ENCODE data around the gene FAM78A. TPM values are rescaled to one million over a fixed set of nuclear protein-coding genes. Genes with fewer than 3 reads are reported as not detected.

FAM78A gene, protein sequence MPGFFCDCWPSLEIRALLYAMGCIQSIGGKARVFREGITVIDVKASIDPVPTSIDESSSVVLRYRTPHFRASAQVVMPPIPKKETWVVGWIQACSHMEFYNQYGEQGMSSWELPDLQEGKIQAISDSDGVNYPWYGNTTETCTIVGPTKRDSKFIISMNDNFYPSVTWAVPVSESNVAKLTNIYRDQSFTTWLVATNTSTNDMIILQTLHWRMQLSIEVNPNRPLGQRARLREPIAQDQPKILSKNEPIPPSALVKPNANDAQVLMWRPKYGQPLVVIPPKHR
- total RNA-seq, result 3.7 and 4.9 TPM in 2 replicates

DNA sequence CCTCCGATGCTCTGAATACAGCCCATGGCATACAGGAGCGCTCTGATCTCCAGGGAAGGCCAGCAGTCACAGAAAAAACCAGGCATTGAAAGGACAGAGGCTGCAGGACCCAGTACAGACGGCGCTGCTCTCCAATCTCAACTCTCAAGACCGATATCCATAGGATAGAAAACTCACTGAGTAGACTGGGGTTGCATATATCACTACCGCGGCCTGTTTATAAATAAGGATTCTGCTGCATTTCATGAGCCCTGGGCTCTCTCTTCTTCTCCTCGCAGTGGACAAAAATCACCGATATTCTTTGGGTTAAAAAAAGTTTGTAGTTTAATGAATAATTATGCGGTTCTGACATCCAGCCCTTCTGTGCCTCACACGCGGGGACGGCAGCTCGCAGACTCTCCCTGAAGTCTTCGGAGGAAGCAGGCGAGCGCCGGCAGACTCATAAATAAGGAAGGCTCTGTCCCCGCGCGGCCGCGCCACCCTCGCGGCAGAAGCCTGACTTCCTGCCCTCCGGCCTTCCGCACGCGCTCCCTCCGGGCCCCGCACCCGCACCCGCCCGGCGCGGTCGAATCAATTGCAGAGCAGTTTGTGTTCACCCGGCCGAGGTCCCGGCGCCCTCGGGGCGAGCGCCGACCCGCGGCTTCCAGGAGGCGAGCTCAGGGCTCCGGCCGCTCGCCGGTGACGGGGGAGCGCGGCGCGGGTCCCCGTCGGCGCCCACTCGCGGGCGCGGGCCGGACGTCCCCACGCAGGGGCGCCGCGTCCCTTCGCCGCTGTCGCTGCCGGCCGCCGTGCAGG lies at the start of gene FAM78A:
Gene FAM78A (minus strand): TSS at position 417 of the 795 bp plus-strand sequence. CDS start 331 bp downstream, at position 86.
- no peak for DNase-seq (ENCODE audit: low read depth, low spot score)

GRCh38 chr9:131324736-131325679 lies 48.7 kb upstream of the FAM78A start:
- no peak for DNase-seq (ENCODE audit: low read depth, low spot score)

GRCh38 chr9:131323629-131324028 lies 47.3 kb upstream of the FAM78A start:
- DNase-seq (ENCODE audit: low read depth, low spot score), result no peak

- no peak for DNase-seq (ENCODE audit: low read depth, low spot score)
These were observed 43.8 kb upstream of the FAM78A start for GRCh38 chr9:131320031-131320685.

DNA sequence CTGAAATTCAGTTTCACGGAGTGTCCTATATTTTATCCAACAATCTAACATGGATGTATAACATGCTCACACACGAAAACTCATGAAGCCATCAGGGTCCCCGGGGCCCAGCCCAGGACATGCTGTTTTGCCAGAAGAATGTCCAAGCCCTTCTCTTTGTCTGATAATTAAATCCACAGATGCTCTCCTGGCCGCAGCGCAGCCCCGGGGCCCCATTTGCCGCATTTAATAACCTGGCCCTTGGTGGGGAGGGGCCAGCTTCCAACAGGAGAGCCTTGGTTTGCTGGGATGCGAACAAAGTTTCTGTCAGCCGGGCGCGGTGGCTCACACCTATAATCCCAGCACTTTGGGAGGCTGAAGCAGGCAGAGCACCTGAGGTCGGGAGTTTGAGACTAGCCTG lies 43.2 kb upstream of the FAM78A start:
- no peak for DNase-seq (ENCODE audit: low read depth, low spot score)

- DNase-seq (ENCODE audit: low read depth, low spot score), result no peak
These were observed 42.1 kb upstream of the FAM78A start for GRCh38 chr9:131318231-131319085.

DNA sequence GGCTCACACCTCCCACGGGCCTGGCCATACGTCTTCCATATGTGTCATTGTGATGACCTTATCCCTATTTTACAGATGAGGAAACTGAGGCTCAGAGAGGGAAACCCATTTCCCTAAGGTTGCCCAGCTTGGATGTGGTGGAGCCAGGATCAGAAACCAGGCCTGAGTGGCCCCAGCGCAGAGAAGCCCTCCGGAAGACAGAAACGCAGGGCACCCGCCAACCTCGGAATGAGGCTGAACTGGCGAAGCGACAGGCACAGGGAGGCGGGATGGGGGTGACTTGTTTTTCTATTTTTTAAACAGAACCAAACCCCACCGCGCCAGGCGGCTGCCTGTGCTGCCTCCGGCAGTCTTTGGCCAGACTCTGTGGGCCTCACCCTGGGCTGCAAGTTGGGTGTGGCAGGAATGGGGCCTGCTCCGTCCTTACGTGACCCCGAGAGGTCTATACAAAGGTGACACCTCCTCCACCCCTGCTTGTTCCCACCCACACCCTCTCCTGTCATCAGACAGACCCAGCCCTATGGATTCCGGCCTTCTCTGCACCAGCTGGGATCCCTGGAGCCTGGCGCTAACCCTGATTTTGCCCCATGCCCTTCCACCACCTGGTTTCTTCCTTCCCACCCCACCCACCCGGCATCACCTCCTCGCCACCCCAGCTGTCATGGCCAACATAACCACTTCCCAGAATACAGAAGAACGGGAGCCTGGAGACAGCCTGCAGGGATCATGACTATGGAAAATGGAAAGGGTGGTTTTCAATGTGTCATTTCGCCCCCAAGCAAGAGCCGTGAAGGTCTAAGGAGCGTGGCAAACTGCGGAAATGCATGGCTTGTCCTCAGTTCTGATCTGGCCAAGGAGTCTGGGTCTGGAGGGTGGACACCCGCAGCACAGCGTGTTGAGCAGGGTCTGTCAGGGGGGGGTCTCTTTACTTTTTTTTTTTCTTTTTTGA lies 36.8 kb upstream of the FAM78A start:
- no peak for DNase-seq (ENCODE audit: low read depth, low spot score)

DNA sequence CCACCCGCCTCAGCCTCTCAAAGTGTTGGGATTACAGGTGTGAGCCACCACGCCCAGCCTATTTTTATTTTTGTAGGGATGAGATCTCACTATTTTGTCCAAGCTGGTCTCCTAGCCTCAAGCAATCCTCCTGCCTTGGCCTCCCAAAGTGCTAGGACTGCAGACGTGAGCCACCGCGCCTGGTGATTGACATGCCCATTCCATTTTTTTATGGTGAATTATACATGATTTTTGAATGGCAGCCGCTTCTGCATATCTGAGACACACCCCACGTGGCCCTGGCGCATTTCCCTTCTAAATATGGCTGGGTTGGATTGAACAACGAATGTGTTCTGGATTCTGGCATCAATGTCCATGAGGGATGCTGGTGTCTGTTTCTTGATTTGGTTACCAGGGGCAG lies 35.9 kb upstream of the FAM78A start:
- DNase-seq (ENCODE audit: low read depth, low spot score), result no peak

- DNase-seq (ENCODE audit: low read depth, low spot score), result no peak
These were observed 34.7 kb upstream of the FAM78A start for GRCh38 chr9:131310833-131311554.

DNA sequence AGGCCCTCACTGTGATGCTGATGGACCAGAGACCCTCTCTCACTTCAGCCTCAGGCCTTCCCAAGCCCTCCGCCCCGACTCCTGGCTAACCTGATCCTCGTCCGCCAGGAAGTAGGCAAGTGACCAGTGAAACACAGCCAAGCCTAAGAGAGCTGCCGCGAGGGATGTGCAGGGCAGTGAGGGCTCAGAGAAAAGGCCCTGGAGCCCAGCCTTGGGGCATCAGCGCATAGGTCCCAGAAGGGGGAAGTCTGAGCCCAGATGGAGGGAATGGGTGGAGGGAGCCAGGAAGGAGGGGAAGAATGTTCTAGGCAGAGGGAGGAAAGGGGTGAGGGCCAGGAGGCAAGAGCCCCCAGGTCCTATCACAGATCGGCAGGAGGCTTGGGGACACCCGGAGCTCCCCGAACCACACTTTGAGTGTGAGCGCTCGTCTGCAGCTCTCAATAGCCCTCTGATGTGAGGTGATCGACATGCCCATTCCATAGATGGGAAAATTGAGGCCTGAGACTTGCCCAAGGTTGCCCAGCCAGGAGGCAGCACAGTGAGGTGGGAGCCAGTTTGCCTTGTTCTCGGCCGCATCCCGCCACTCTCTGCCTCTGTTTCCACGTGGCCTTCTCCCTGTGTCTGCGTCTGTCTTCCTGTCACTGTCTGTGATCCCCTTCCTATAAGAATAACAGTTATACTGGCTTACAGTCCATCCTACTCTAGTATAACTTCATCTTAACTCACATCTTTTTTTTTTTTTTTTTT lies 33.4 kb upstream of the FAM78A start:
- DNase-seq (ENCODE audit: low read depth, low spot score), result no peak

DNA sequence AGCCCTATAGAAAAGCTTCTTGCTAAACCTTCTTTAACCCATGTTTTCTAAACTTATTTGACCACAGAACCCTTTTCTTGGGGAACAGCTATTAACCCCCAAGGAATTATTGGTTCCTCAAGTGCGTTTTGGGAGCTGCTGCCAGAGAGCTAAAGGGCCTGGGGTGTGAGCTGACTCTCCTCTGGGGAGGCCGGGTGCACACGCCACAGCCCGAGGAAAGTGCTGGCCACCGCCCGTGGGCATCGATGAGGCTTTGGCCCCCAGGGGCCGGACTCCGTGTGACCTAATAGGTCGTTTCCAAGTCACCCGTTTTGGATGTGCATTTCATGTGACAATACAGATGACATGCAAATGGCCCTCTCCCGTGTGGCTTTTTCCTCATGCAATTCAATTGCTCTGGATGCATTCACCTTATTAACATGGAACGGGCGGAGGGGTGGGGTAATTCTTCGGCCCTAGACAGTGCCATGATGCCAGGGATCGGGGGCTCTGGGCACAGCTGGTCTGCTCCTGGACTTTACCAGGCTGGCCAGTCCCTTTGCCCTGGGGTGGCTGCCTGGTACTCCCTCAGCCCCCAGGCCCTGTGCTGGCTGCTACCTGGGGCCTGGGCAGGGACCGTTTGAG lies 32.7 kb upstream of the FAM78A start:
- no peak for DNase-seq (ENCODE audit: low read depth, low spot score)

GRCh38 chr9:131308452-131308851 lies 32.1 kb upstream of the FAM78A start:
- no peak for DNase-seq (ENCODE audit: low read depth, low spot score)

- DNase-seq (ENCODE audit: low read depth, low spot score), result no peak
These were observed 31.7 kb upstream of the FAM78A start for GRCh38 chr9:131307974-131308373.

GRCh38 chr9:131306397-131307004 lies 30.2 kb upstream of the FAM78A start:
- no peak for DNase-seq (ENCODE audit: low read depth, low spot score)

DNA sequence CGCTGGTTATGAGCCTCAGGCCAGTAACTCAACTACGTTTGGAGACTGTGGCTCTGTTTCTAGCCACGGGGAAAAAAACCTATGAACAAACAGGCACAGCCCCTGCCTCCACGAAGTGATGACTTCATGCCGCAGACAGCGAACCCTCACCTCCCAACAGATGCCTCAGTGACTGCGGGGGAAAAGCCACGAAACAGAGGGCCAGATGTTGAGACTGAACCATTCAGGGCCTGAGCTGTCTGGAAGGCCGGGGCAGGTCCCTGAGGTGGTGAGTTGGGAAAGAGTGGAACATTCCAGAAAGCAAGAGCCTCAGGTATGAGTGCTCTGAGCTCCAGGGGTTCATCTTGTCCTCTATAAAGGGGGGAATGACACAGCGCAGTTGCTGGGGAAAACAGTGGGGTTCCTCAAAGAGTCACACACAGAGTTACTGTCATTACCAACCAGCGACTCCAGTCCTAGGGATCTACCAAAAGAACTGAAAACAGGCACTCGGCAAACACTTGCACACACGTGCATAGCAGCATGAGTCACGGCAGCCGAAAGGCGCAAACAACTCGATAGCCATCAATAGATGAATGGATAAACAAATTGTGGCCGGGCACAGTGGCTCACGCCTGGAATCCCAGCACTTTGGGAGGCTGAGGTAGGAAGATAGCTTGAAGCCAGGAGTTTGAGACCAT lies 28.5 kb upstream of the FAM78A start:
- no peak for DNase-seq (ENCODE audit: low read depth, low spot score)
